CD4-positive, alpha-beta T cell treated with Interleukin-15 for 1 hour (primary cell): ENCODE data around the gene PCCA.

Experiments used
- DNase-seq: peaks from one replicate; pipeline ENCODE4 v3.0.0-alpha.2; 2020

PCCA gene

GRCh38 chr13:100478107-100478809 lies 389.4 kb downstream of the PCCA start:
- DNase-seq: no peak

GRCh38 chr13:100480676-100481075 lies 391.8 kb downstream of the PCCA start:
- DNase-seq: no peak

- no peak for DNase-seq
Observed at GRCh38 chr13:100483139-100483538, 394.2 kb downstream of the PCCA start.

- no peak for DNase-seq
Observed at GRCh38 chr13:100483841-100484381, 395.0 kb downstream of the PCCA start.

- no peak for DNase-seq
Observed at GRCh38 chr13:100484702-100485101, 395.8 kb downstream of the PCCA start.

GRCh38 chr13:100485265-100485664 lies 396.4 kb downstream of the PCCA start:
- DNase-seq: no peak

- DNase-seq: no peak
Observed at GRCh38 chr13:100490692-100491091, 401.8 kb downstream of the PCCA start.

- no peak for DNase-seq
Observed at GRCh38 chr13:100491164-100491842, 402.4 kb downstream of the PCCA start.

GRCh38 chr13:100493418-100493817 lies 404.5 kb downstream of the PCCA start:
- no peak for DNase-seq

GRCh38 chr13:100495455-100495854 lies 406.6 kb downstream of the PCCA start:
- no peak for DNase-seq

GRCh38 chr13:100497389-100497788 lies 408.5 kb downstream of the PCCA start:
- no peak for DNase-seq

- DNase-seq: no peak
Observed at GRCh38 chr13:100502446-100502845, 413.6 kb downstream of the PCCA start.

- DNase-seq: no peak
Observed at GRCh38 chr13:100503622-100504021, 414.7 kb downstream of the PCCA start.

- DNase-seq: no peak
Observed at GRCh38 chr13:100506154-100506553, 417.3 kb downstream of the PCCA start.

- DNase-seq: no peak
Observed at GRCh38 chr13:100506600-100507422, 417.9 kb downstream of the PCCA start.

- DNase-seq: no peak
Observed at GRCh38 chr13:100508455-100508854, 419.6 kb downstream of the PCCA start.

- no peak for DNase-seq
Observed at GRCh38 chr13:100508996-100509395, 420.1 kb downstream of the PCCA start.

- DNase-seq: no peak
Observed at GRCh38 chr13:100510208-100510957, 421.5 kb downstream of the PCCA start.

GRCh38 chr13:100511466-100511865 lies 422.6 kb downstream of the PCCA start:
- DNase-seq: no peak

- DNase-seq: no peak
Observed at GRCh38 chr13:100512422-100512821, 423.5 kb downstream of the PCCA start.

- DNase-seq: no peak
Observed at GRCh38 chr13:100513171-100513570, 424.3 kb downstream of the PCCA start.

GRCh38 chr13:100513987-100514670 lies 425.2 kb downstream of the PCCA start:
- DNase-seq: no peak
